Stimulated activated CD4-positive, alpha-beta T cell treated with anti-CD3 and anti-CD28 coated beads, Interleukin-4, amount 100 ng/mL, for 48 hours (primary cell): ENCODE data around the gene CCL23.
"Not testable (repeated sequence)": the region's sequence is repeated elsewhere in the genome, so short reads cannot be mapped to it uniquely, and the experiment has no call there.

Experiments used
- DNase-seq, 2 donors: peaks; one replicate each; pipeline ENCODE4 v3.0.0-alpha.2; 2020; ENCODE audit warnings: low read depth in 2 of 2

Gene CCL23

DNA sequence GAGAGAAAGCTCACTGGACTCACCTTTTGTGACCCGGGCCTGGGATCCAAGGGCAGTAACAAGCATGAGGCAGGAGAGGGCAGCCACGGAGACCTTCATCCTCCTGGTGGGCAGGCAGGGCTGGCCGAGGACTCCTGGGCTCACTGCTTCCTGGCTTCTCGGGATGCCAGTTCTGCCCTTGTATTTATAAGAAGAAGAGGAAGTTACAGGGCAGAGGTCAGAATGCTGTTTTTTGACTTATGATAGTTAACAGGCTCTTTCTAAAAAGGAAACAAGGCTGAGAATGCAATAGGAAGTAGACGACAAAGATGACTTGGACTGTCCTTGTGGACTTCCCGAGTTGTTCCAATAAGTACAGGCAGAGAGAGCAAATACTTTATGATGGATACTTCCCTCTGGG lies at the start of gene CCL23:
Gene CCL23, minus strand, starts transcription at position 174 of the 400 bp plus-strand sequence. Its CDS starts 75 bp downstream, at position 99.
- no peak for DNase-seq

DNA sequence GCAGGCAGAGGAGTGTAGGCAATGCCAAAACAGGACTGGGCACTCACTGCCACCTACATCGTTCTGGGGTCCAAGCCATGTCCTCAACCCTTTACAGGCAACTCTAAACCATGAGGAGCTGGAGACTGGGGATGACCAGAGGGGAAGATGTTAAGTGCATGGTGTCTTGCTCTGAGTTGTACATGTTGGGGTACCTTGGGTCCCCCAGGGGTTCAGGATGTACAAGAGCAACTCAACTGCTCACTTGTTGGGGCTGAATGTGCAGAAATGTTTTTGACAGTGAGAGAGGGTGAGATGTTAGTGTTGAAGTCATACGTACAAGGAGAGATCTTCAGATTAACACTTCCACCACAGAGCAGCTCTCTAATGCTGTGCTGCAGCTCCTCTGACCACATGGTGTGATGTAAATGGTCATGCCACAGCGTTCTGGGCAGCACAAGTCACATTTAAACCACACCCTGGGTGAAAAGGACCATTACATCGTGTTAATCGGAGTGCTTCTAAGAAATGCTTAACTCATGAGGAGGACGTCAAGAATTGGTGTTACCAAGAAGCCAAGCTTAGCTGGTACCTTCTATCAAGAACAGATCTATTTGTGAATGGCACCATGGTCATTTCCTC lies 48.7 kb upstream of the CCL23 start:
- no peak for DNase-seq

- DNase-seq, result no peak
Observed at GRCh38 chr17:36063786-36064541, 46.2 kb upstream of the CCL23 start, which contains the start of gene CCL18. Gene CCL18 (plus strand): TSS chr17:36064272. CDS start chr17:36064343, 71 bp downstream.

GRCh38 chr17:36060816-36061215 lies 43.0 kb upstream of the CCL23 start:
- DNase-seq, result no peak

DNA sequence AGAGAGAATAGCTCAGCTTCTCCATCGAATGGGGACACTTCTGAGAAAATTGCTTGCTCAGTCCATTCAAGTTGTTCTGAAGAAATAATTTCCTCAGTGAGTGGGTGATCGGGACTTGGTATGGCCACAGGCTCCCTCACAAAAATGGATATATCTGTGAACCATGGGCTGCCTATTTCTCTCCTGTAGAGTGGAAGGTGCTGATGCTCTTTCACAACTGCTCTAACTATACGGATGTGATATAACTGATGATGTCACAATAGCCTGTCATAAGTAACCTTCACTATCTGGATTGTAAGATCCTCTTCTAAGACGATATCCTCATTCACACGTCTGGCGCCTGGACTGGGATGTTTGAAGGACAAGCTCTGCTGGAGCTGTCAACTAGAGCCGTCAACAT lies 41.6 kb upstream of the CCL23 start:
- no peak for DNase-seq

- DNase-seq, result no peak
Observed at GRCh38 chr17:36057911-36058310, 40.1 kb upstream of the CCL23 start.

- DNase-seq, result no peak
Observed at GRCh38 chr17:36055921-36056520, 38.2 kb upstream of the CCL23 start.

DNA sequence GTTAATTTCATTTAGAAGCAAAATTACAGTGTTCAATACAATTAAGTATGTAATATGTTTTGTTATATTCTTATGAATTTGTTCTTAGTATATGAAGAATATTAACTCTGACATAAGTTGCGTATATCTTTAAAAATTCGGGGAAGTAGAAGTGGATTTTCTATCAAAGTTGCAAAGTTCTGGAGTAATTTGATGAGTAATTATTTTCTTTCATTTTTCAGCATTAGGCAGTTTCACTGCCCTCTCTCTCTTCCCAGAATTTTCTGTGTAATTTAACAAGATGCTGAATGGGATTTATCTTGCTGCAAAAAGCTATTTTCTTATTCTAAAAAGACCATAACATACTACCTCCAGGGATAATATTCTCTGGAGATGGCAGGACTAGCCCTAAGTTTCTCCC lies 37.4 kb upstream of the CCL23 start:
- no peak for DNase-seq

- no peak for DNase-seq
Observed at GRCh38 chr17:36049643-36050042, 31.9 kb upstream of the CCL23 start.

GRCh38 chr17:36048066-36048465 lies 30.3 kb upstream of the CCL23 start:
- DNase-seq, result no peak

DNA sequence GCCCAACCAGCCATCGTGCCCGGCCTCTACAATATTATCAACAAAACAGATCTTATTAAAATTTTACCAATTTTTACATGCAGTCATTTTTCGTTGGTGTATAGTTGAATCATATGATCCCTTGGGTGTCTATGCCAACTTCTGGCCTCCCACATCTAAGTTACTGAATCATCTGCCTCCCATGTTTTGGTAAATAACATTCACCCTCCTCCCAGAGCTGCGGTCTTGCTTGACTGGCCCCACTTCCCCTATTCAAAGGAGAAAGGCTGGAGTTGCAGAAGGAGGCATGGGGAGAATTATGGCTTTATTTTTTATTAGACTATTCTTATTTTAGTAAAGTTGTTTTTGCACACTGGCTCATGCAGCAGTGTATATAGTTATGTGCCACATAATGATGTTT lies 18.5 kb upstream of the CCL23 start:
- DNase-seq, result no peak

GRCh38 chr17:36034127-36034526 lies 16.4 kb upstream of the CCL23 start:
- no peak for DNase-seq

GRCh38 chr17:36030956-36031355 lies 13.2 kb upstream of the CCL23 start:
- no peak for DNase-seq

- DNase-seq, result no peak
Observed at GRCh38 chr17:36027761-36028160, 10.0 kb upstream of the CCL23 start.

- DNase-seq, result no peak
Observed at GRCh38 chr17:36024106-36024869, 6.5 kb upstream of the CCL23 start.

GRCh38 chr17:36019423-36019822 lies 1.7 kb upstream of the CCL23 start:
- no peak for DNase-seq

DNA sequence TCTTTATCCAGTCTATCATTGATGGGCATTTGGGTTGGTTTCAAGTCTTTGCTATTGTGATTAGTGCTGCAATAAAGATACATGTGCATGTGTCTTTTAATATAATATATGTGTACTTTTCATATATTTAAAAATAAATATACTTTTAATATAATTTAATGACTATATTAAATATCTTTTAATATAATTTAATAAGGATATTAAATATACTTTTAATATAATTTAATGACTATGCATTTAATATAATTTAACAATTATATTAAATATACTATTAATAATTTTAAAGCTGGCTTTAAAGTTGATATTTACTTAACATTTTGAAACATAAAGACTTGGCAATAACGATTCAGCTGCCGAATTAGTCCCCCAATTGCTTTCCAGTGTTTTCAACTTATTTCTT lies 1.2 kb downstream of the CCL23 start:
- no peak for DNase-seq

GRCh38 chr17:36015895-36016294 lies 1.9 kb downstream of the CCL23 start:
- DNase-seq, result not testable (repeated sequence)

- DNase-seq, result no peak
Observed at GRCh38 chr17:36014946-36015345, 2.8 kb downstream of the CCL23 start.

GRCh38 chr17:36011201-36011600 lies 6.6 kb downstream of the CCL23 start:
- no peak for DNase-seq

GRCh38 chr17:36008998-36009665 lies 8.6 kb downstream of the CCL23 start:
- DNase-seq, result peak in 1 of 2 donors; percentile 2
